Liver (tissue), 9 donors: Measurements from ENCODE around the gene ACACA. TPM values are rescaled to one million over a fixed set of nuclear protein-coding genes. Genes with fewer than 3 reads are reported as not detected.

Experiments used
- DNase-seq: peaks from one replicate; pipeline ENCODE4 v3.0.0-alpha.2; 2017; ENCODE audit warnings: low spot score
- H3K27ac ChIP-seq, 2 donors: one replicate each; pipeline ENCODE4 v1.7.0; 2013; ENCODE audit warnings: inconsistent platforms in 2 of 2, low read length in 2 of 2, control low read depth in 1 of 2, low read depth in 1 of 2, mild to moderate bottlenecking in 1 of 2
- H3K27me3 ChIP-seq, 4 donors: one replicate each; pipeline versions ENCODE4 v1.6.1 to v1.7.0; 2013; ENCODE audit warnings: low read length in 3 of 4, inconsistent platforms in 1 of 4, mild to moderate bottlenecking in 1 of 4, moderate library complexity in 1 of 4; ENCODE audit not compliant: control insufficient read depth in 4 of 4, insufficient read depth in 4 of 4
- H3K36me3 ChIP-seq, 4 donors: one replicate each; pipeline versions ENCODE4 v1.6.1 to v1.7.0; 2013; ENCODE audit warnings: low read length in 3 of 4, mild to moderate bottlenecking in 3 of 4, low read depth in 1 of 4, moderate library complexity in 1 of 4; ENCODE audit not compliant: control insufficient read depth in 4 of 4, insufficient read depth in 3 of 4
- H3K4me1 ChIP-seq, 4 donors: one replicate each; pipeline versions ENCODE4 v1.6.1 to v1.7.0; 2013; ENCODE audit warnings: low read length in 3 of 4, mild to moderate bottlenecking in 3 of 4, moderate library complexity in 1 of 4; ENCODE audit not compliant: control insufficient read depth in 4 of 4, insufficient read depth in 4 of 4
- H3K4me3 ChIP-seq, 3 donors: one replicate each; pipeline versions ENCODE4 v1.6.1 to v1.7.0; 2013; ENCODE audit warnings: low read length in 3 of 3, control low read depth in 1 of 3, low read depth in 1 of 3, mild to moderate bottlenecking in 1 of 3
- H3K9ac ChIP-seq, 2 donors: one replicate each; pipeline ENCODE4 v1.7.0; 2013; ENCODE audit warnings: low read length in 2 of 2, mild to moderate bottlenecking in 2 of 2, moderate library complexity in 2 of 2, control low read depth in 1 of 2, low read depth in 1 of 2
- H3K9me3 ChIP-seq, 4 donors: one replicate each; pipeline versions ENCODE4 v1.6.1 to v1.7.0; 2013; ENCODE audit warnings: low read length in 3 of 4; ENCODE audit not compliant: control insufficient read depth in 4 of 4
- FOXA1 ChIP-seq: IDR thresholded peaks from 2 replicates; pipeline ENCODE4 v1.6.1; 2016; ENCODE audit warnings: antibody characterized with exemption
- GABPA ChIP-seq, 2 donors: IDR thresholded peaks in 1 of 2; conservative IDR thresholded peaks in 1 of 2; 2 replicates each; pipeline ENCODE4 v1.6.1; 2016; ENCODE audit warnings: antibody characterized with exemption in 2 of 2, mild to moderate bottlenecking in 1 of 2, moderate library complexity in 1 of 2
- HNF4A ChIP-seq, 2 donors: conservative IDR thresholded peaks; 2 replicates each; pipeline ENCODE4 v1.6.1; 2016; ENCODE audit warnings: antibody characterized with exemption in 2 of 2, mild to moderate bottlenecking in 2 of 2
- WGBS: extraction: QIAGEN DNeasy Blood & Tissue Kit; methylation state at CpG from one replicate; pipeline ENCODE4 v1.1.7; 2013; 5-methylcytosine and 5-hydroxymethylcytosine counted together
- polyA plus RNA-seq, 2 donors: library from polyadenylated mRNA; stranded (reverse) in 1 of 2; unstranded in 1 of 2; fragments of 200-250 nt in 1 of 2; fragments of >200 nt in 1 of 2; fragmentation: Nextera tagmentation in 1 of 2; extraction: Ambion mirVana in 1 of 2; gene quantifications; one replicate each; pipeline versions ENCODE4 v1.2.1 to v1.2.3, GENCODE V29; 2013 to 2015
- total RNA-seq, 2 donors: library from RNA; depleted of rRNA; stranded (reverse); fragments of >200 nt; gene quantifications; one replicate each; pipeline ENCODE4 v1.2.3, GENCODE V29; 2014
- TF ChIP-seq, protein P1 (sequence below): IDR thresholded peaks from 2 replicates; pipeline ENCODE4 v1.6.1; 2016; ENCODE audit warnings: antibody characterized with exemption
- donor health status: healthy.
- donor health status: healthy.
- donor health status: healthy.
- donor health status: healthy.
- donor health status: healthy.

The ACACA gene
- total and polyA plus RNA-seq, 4 donors, result 14.8 to 49.5 (median 31.2) TPM

GRCh38 chr17:37037590-37038155, 369.0 kb downstream of the ACACA start:
- H3K4me3 ChIP-seq, result no peak overlapping the region
- no peak overlapping the region for H3K27ac ChIP-seq
- H3K27me3 ChIP-seq, result no peaks in the 10 kb centered on the region
- WGBS, result 88% methylated on average over 5 of the region's 5 CpGs
- no peaks in the 10 kb centered on the region for H3K4me1 ChIP-seq
- TF ChIP-seq FOXA1, result no peak
- TF ChIP-seq, protein P1, sequence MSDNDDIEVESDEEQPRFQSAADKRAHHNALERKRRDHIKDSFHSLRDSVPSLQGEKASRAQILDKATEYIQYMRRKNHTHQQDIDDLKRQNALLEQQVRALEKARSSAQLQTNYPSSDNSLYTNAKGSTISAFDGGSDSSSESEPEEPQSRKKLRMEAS, result no peak
- TF ChIP-seq GABPA (IDR thresholded peaks at IDR 0.05 in 1 of 2, conservative IDR thresholded peaks at IDR 0.05 in 1 of 2), result no peak
- TF ChIP-seq HNF4A (conservative IDR thresholded peaks at IDR 0.05), result no peak
- no peak for DNase-seq
- peaks cover 0 to 3% (median under 1%) of the 10 kb centered on the region in 4 donors for H3K36me3 ChIP-seq
- H3K9ac ChIP-seq, result no peak overlapping the region
- H3K9me3 ChIP-seq, result no peaks in the 10 kb centered on the region

Other genes starting within 250 kb of the ACACA start
- not detected for gene C17orf78, start 30.9 kb downstream of the ACACA start, total RNA-seq
- gene C17orf78, start 30.9 kb downstream of the ACACA start, polyA plus RNA-seq, result not detected
- gene TADA2A, start 50 bp upstream of the ACACA start, total RNA-seq, result 10 to 100 TPM; 10.7 to 13.4 TPM
- 1 to 10 TPM; 2.8 to 5.7 TPM for gene TADA2A, start 50 bp upstream of the ACACA start, polyA plus RNA-seq
- 10 to 100 TPM in 1 of 2 donors, 1 to 10 TPM in 1; 6.3 to 13.5 TPM for gene DUSP14, start 83.1 kb upstream of the ACACA start, total RNA-seq
- gene DUSP14, start 83.1 kb upstream of the ACACA start, polyA plus RNA-seq, result 10 to 100 TPM; 14.1 to 15.7 TPM
- gene SYNRG, start 202.6 kb upstream of the ACACA start, total RNA-seq, result 10 to 100 TPM; 17.8 to 20.5 TPM
- 10 to 100 TPM in 1 of 2 donors, 1 to 10 TPM in 1; 6.5 to 13.9 TPM for gene SYNRG, start 202.6 kb upstream of the ACACA start, polyA plus RNA-seq
- gene DDX52, start 236.6 kb upstream of the ACACA start, total RNA-seq, result 10 to 100 TPM; 13.9 to 14.1 TPM
- gene DDX52, start 236.6 kb upstream of the ACACA start, polyA plus RNA-seq, result 1 to 10 TPM; 4.6 to 9.4 TPM